A549 (cell line): ENCODE results near the gene SPINDOC.

ENCODE experiments used
- CHD4 ChIP-seq: fragments of 200-600 bp; sonication (generic); IDR thresholded peaks from 2 replicates; pipeline ENCODE4 v1.6.1; 2016; ENCODE audit warnings: antibody characterized with exemption, mild to moderate bottlenecking, borderline replicate concordance
- CTCF ChIP-seq: fragments of >200 bp; sonication (Bioruptor Twin); formaldehyde crosslinking; IDR thresholded peaks from 3 replicates; pipeline ENCODE4 v1.5.1; 2016
- EP300 ChIP-seq, 2 experiments: fragments of >200 bp; sonication (Bioruptor Twin); formaldehyde crosslinking; IDR thresholded peaks; 2 replicates in 1 of 2; 3 replicates in 1 of 2; pipeline ENCODE4 v1.6.1; 2016 to 2017
- KDM1A ChIP-seq: fragments of 200-600 bp; sonication (generic); IDR thresholded peaks from 2 replicates; pipeline ENCODE4 v1.6.1; 2016; ENCODE audit warnings: low read depth, mild to moderate bottlenecking
- MYC ChIP-seq: IDR thresholded peaks from 2 replicates; pipeline ENCODE4 v1.6.1; 2012; ENCODE audit warnings: mild to moderate bottlenecking, inconsistent platforms, low read length, improper control_type of control experiment, borderline replicate concordance
- PHF8 ChIP-seq: fragments of 200-600 bp; sonication (generic); IDR thresholded peaks from 2 replicates; pipeline ENCODE4 v1.6.1; 2016; ENCODE audit warnings: low read depth, mild to moderate bottlenecking, antibody characterized with exemption, moderate library complexity, borderline replicate concordance
- POLR2A ChIP-seq: IDR thresholded peaks from 2 replicates; pipeline ENCODE4 v1.6.1; 2012; ENCODE audit warnings: mild to moderate bottlenecking, low read length
- RAD21 ChIP-seq, 2 experiments: fragments of >200 bp in 1 of 2; sonication (Bioruptor Twin) in 1 of 2; formaldehyde crosslinking in 1 of 2; IDR thresholded peaks in 1 of 2; conservative IDR thresholded peaks in 1 of 2; 2 replicates in 1 of 2; 3 replicates in 1 of 2; pipeline ENCODE4 v1.6.1; 2012 to 2018; ENCODE audit warnings: inconsistent platforms in 1 of 2
- RFX5 ChIP-seq: fragments of 450-650 bp; IDR thresholded peaks from 2 replicates; pipeline ENCODE4 v1.7.1; 2014; ENCODE audit warnings: antibody characterized with exemption, mild to moderate bottlenecking, moderate library complexity
- SMC3 ChIP-seq: fragments of >200 bp; sonication (Bioruptor Twin); formaldehyde crosslinking; IDR thresholded peaks from 3 replicates; pipeline ENCODE4 v1.6.1; 2018; ENCODE audit warnings: inconsistent platforms
- ZSCAN20 ChIP-seq: fragments of 250-450 bp; sonication (Bioruptor Pico); IDR thresholded peaks from 2 replicates; pipeline ENCODE4 v1.8.0; 2022; ENCODE audit warnings: mild to moderate bottlenecking, moderate library complexity
- TF ChIP-seq, protein P1 (sequence below): fragments of 450-650 bp; IDR thresholded peaks from 2 replicates; pipeline ENCODE4 v1.6.1; 2014; ENCODE audit warnings: antibody characterized with exemption

DNA sequence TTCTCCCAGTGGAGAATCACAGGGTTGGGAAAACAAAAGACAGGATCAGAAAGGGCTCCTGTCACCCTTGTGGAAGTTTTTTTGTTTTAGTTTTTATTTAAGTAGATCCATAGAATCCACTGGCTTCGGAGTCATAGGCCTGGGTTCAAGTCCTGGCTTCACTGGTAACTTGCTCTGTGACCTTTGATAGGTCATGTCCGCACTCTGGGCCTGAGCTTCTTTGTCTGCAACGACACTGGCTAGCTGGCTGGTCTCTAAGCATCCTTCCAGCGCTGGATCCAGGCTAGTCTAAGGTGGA is 46.0 kb upstream of the SPINDOC start:
- TF ChIP-seq ZSCAN20 (CRISPR knock-in tag) = no peak
- no peak for TF ChIP-seq RAD21 (conservative IDR thresholded peaks at IDR 0.05 in 1 of 2, IDR thresholded peaks at IDR 0.05 in 1 of 2)
- TF ChIP-seq CHD4 = no peak
- TF ChIP-seq POLR2A = no peak
- TF ChIP-seq MYC = no peak
- no peak for TF ChIP-seq CTCF
- TF ChIP-seq PHF8 = no peak
- TF ChIP-seq SMC3 = no peak
- TF ChIP-seq, protein P1, sequence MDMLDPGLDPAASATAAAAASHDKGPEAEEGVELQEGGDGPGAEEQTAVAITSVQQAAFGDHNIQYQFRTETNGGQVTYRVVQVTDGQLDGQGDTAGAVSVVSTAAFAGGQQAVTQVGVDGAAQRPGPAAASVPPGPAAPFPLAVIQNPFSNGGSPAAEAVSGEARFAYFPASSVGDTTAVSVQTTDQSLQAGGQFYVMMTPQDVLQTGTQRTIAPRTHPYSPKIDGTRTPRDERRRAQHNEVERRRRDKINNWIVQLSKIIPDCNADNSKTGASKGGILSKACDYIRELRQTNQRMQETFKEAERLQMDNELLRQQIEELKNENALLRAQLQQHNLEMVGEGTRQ = no peak
- TF ChIP-seq EP300 (IDR thresholded peaks at IDR 0.05) = no peak
- no peak for TF ChIP-seq RFX5
- no peak for TF ChIP-seq KDM1A
